ENCODE results near the gene LSAMP. TPM values are rescaled to one million over a fixed set of nuclear protein-coding genes. Genes with fewer than 3 reads are reported as not detected.
A peak's percentile ranks its signal among the peaks of the same experiment; 100 is the strongest.

LSAMP gene
- total RNA-seq, 1 experiment from 2014 or later: 0.90 TPM

DNA sequence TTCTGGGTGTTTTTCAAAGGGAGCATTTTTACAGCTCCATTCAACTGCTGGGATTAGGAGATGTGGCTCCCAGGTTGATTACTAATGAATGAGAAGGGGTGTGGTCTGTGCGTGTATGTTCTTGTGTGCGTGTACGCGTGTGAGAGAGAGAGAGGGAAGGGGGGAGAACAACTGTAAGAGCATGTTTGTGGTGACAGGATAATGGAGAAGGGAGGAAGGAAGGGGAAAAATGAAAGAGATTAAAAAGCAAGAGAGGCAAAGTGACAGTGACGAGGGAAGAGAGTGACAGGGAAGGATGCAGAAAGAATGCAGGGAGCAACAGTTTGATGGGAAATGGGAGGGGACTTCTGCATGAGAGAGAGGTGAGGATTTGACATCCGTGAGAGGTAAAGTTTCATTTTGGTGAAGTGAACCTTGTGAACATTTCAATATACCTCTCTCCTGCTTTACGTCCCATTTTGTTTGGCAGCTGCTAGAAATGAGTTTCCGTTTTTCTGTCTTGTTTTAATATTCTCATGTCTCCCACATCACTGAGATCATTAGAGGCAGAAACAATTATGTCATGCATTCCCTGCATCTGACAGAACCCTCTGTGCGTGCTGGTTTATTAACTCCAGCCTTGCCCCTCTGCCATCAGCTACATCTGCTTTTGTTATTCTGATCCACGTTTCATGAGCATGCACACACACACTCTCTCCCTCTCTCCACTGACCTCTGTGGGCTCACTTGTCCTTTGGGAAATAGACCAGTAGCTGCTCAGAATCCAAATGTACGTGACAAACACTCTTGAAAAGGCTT, 660.3 kb downstream of the LSAMP start:
- DNase-seq: no peak
- Histone ChIP-seq H3K23ac (ENCODE audit: insufficient read length, low read depth, low read length) (no peak overlapping the region), H3K4me2 (ENCODE audit: insufficient read depth, insufficient read length, low read length) (peak overlapping the region; percentile 60), H3K23me2 (ENCODE audit: insufficient read length, low read depth, low read length, poor library complexity, severe bottlenecking) (peaks cover 7% of the 10 kb centered on the region), H3T11ph (ENCODE audit: low read length) (no peak overlapping the region), H2BK5ac (ENCODE audit: insufficient read length, low read length) (no peak overlapping the region), H2BK120ac (ENCODE audit: low read depth, low read length, poor library complexity, severe bottlenecking) (no peak overlapping the region), H3K79me1 (ENCODE audit: insufficient read depth, low read depth, low read length, poor library complexity, severe bottlenecking) (no peaks in the 10 kb centered on the region), H3K14ac (ENCODE audit: insufficient read depth, low read length) (no peak overlapping the region), H3K27ac (ENCODE audit: insufficient read length, low read depth, low read length) (no peak overlapping the region), H2BK12ac (ENCODE audit: insufficient read length, low read depth, low read length) (no peak overlapping the region), H2AK5ac (ENCODE audit: insufficient read length, low read length) (no peak overlapping the region), H4K20me1 (ENCODE audit: control insufficient read depth, insufficient read depth, insufficient read length) (no peaks in the 10 kb centered on the region), H2AFZ (ENCODE audit: low read length) (no peak overlapping the region), H3K18ac (ENCODE audit: insufficient read length, low read depth, low read length) (no peak overlapping the region), H3K9me3 (ENCODE audit: control insufficient read depth, low read depth, low read length) (no peaks in the 10 kb centered on the region), H3K9ac (ENCODE audit: extremely low read depth, insufficient read length, low read length) (no peak overlapping the region), H3K27me3 (ENCODE audit: insufficient read depth, low read length) (no peaks in the 10 kb centered on the region), H3K79me2 (ENCODE audit: insufficient read depth, low read length) (no peaks in the 10 kb centered on the region), H3K56ac (ENCODE audit: insufficient read length, low read depth, low read length) (no peak overlapping the region), H4K5ac (ENCODE audit: insufficient read length, low read depth, low read length) (no peak overlapping the region), H4K91ac (ENCODE audit: insufficient read length, low read depth, low read length) (no peak overlapping the region), H4K8ac (replicated peaks; ENCODE audit: insufficient read length, low read depth, low read length) (no peak overlapping the region), H3K4ac (ENCODE audit: low read depth, low read length) (no peak overlapping the region), H2BK20ac (ENCODE audit: low read depth, low read length, poor library complexity, severe bottlenecking) (no peak overlapping the region), H3K4me1 (ENCODE audit: insufficient read depth, low read length) (no peaks in the 10 kb centered on the region; the same call in 1 of the 2 replicates), H2BK15ac (ENCODE audit: low read depth, low read length) (no peak overlapping the region)
- H3K36me3 Mint-ChIP-seq (ENCODE audit: insufficient read depth in 1 of 3, low read depth in 3 of 3): no peaks in the 10 kb centered on the region
- peak overlapping the region; percentile 68 to 92 for H3K4me3 Mint-ChIP-seq
- H3K4me1 Mint-ChIP-seq: peaks cover 13 to 19% of the 10 kb centered on the region in 2 experiments
- H3K9me3 Mint-ChIP-seq: no peaks in the 10 kb centered on the region
- peak overlapping the region in 1 of 3 experiments; percentile 13; a peak in 2 of 7 replicates for H3K27ac Mint-ChIP-seq
- TF ChIP-seq, protein P1, sequence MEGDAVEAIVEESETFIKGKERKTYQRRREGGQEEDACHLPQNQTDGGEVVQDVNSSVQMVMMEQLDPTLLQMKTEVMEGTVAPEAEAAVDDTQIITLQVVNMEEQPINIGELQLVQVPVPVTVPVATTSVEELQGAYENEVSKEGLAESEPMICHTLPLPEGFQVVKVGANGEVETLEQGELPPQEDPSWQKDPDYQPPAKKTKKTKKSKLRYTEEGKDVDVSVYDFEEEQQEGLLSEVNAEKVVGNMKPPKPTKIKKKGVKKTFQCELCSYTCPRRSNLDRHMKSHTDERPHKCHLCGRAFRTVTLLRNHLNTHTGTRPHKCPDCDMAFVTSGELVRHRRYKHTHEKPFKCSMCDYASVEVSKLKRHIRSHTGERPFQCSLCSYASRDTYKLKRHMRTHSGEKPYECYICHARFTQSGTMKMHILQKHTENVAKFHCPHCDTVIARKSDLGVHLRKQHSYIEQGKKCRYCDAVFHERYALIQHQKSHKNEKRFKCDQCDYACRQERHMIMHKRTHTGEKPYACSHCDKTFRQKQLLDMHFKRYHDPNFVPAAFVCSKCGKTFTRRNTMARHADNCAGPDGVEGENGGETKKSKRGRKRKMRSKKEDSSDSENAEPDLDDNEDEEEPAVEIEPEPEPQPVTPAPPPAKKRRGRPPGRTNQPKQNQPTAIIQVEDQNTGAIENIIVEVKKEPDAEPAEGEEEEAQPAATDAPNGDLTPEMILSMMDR (conservative IDR thresholded peaks at IDR 0.05): no peak; the same call in 2 of the 3 replicates
- WGBS (ENCODE audit: extremely low coverage, insufficient read length, low lambda C conversion rate): no CpG with 5 or more reads among the region's 11 CpGs
- no peaks in the 10 kb centered on the region for H3K27me3 Mint-ChIP-seq (ENCODE audit: low read depth)
